Transverse colon (tissue), 4 donors: ENCODE results near the gene AIF1L. TPM values are rescaled to one million over a fixed set of nuclear protein-coding genes. Genes with fewer than 3 reads are reported as not detected.
A peak's percentile ranks its signal among the peaks of the same experiment; 100 is the strongest.

ENCODE experiments used
- DNase-seq: peaks from one replicate; pipeline ENCODE4 v3.0.0-alpha.2; 2019
- H3K27ac ChIP-seq, 4 donors: fragments of 200-600 bp; sonication (generic); 2 replicates each; pipeline ENCODE4 v1.5.1; 2016 to 2018; ENCODE audit warnings: inconsistent platforms in 4 of 4
- H3K27me3 ChIP-seq: fragments of 200-600 bp; sonication (generic); 2 replicates; pipeline ENCODE4 v1.5.1; 2017; ENCODE audit warnings: inconsistent platforms
- H3K36me3 ChIP-seq, 4 donors: fragments of 200-600 bp; sonication (generic); 2 replicates each; pipeline ENCODE4 v1.5.1; 2017 to 2019; ENCODE audit warnings: inconsistent platforms in 4 of 4
- H3K4me1 ChIP-seq, 4 donors: fragments of 200-600 bp; sonication (generic); 2 replicates each; pipeline ENCODE4 v1.5.1; 2017 to 2020; ENCODE audit warnings: inconsistent platforms in 4 of 4
- H3K4me3 ChIP-seq, 4 donors: fragments of 200-600 bp; sonication (generic); 1 replicate in 1 of 4; 2 replicates in 3 of 4; pipeline versions ENCODE4 v1.5.1 to v1.6.1; 2017 to 2019; ENCODE audit warnings: inconsistent platforms in 4 of 4
- H3K9me3 ChIP-seq, 2 donors: fragments of 200-600 bp; sonication (generic); 2 replicates each; pipeline ENCODE4 v1.5.1; 2017 to 2019; ENCODE audit warnings: inconsistent platforms in 2 of 2
- EP300 ChIP-seq: sonication (generic); formaldehyde crosslinking; IDR thresholded peaks from one replicate; pipeline ENCODE4 v1.6.1; 2017; ENCODE audit warnings: antibody characterized with exemption, low read depth
- POLR2A ChIP-seq: fragments of 450-650 bp; IDR thresholded peaks from one replicate; pipeline ENCODE4 v1.6.1; 2016; ENCODE audit warnings: antibody characterized with exemption, mild to moderate bottlenecking, moderate library complexity
- POLR2AphosphoS5 ChIP-seq, 3 donors: sonication (generic); formaldehyde crosslinking; IDR thresholded peaks; one replicate each; pipeline ENCODE4 v1.6.1; 2016; ENCODE audit warnings: antibody characterized with exemption in 3 of 3
- WGBS, 2 donors: methylation state at CpG; one replicate each; pipeline ENCODE4 v1.1.5; 2018; ENCODE audit warnings: low coverage in 1 of 2; 5-methylcytosine and 5-hydroxymethylcytosine counted together
- in situ Hi-C, 4 donors: fragments of 200-750 bp; cut with MboI; loops; one replicate each; pipeline versions ENCODE4 v1.15.0 to v1.15.1; 2017; ENCODE audit warnings: low sequenced_read_pairs in 3 of 4, low pct_ligation_motif_present in 1 of 4, low pct_unique_long_range_greater_than_20kb in 1 of 4
- intact Hi-C: fragments of 100-400 bp; cut with DNase I; formaldehyde crosslinking; loops from one replicate; pipeline ENCODE4 v1.15.1; 2023; ENCODE audit warnings: low total_unique reads
- total RNA-seq, 4 donors: library from RNA; depleted of rRNA; stranded (reverse); fragments of >200 nt; gene quantifications; one replicate each; pipeline ENCODE4 v1.1.0, GENCODE V29; 2016
- TF ChIP-seq, protein P1 (sequence below), 5 experiments: fragments of 200-600 bp in 3 of 5; fragments of 450-650 bp in 2 of 5; sonication (generic) in 3 of 5; IDR thresholded peaks; 1 replicate in 2 of 5; 2 replicates in 3 of 5; pipeline ENCODE4 v1.5.1; 2016 to 2017; ENCODE audit warnings: antibody characterized with exemption in 5 of 5, inconsistent platforms in 3 of 5, mild to moderate bottlenecking in 2 of 5, moderate library complexity in 1 of 5

The AIF1L gene
- total RNA-seq, 4 donors from 2014 or later: 0.75 to 4.4 (median 1.7) TPM

DNA sequence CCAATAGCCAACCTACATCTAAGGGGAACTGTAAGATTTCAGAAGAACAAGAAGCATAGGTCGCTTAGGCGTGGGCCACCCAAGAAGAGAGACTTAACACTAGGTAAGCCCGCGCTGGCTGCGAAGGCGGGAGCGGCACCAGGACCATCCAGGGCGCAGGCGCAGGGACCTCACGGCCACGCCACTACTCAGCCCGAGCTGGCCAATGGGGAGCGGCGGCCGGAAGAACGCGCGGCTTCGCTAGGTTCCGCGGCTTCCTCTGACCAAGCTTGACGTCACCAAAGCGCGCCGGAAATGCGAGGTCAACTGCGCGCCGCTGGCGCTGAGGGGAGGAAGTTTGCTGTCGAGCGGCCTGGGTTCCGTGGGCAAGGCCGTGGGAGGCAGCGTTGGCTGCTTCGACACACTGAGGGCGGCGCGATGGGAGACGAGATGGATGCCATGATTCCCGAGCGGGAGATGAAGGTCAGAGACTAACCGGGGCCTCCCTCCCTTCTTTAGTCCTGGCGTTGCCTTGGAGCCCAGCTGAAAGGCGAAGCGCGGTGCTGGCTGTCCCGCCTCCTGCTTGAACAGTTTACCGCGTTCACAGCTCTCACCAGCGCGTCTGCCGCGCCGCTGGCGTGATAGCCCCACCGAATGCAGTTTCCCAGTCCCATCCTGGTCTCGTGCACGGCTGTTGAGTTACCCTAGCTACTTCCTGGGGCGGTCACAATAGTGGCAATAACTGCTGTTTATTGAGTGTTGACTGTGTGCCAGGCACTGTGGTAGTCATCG, 29.1 kb downstream of the AIF1L start, which contains the start of gene NUP214:
Gene NUP214 (plus strand): TSS at position 299 of the 771 bp plus-strand sequence. CDS start 119 bp downstream, at position 418.
- in situ Hi-C loops: no loop called here
- peaks cover 8 to 18% (median 14%) of the 10 kb centered on the region in 4 donors for H3K4me1 ChIP-seq
- H3K36me3 ChIP-seq: peaks cover 0 to 29% (median 14%) of the 10 kb centered on the region in 4 donors
- intact Hi-C loops: no loop called here
- DNase-seq: peak; percentile 100
- WGBS, 2 donors: 0% methylated on average over 22 of the region's 61 CpGs; no CpG with 5 or more reads in 1 of the 2 donors
- H3K4me3 ChIP-seq: peak within 1 kb of the TSS; percentile 54 to 89 (median 76)
- peak; percentile 95 to 99 (median 98) for TF ChIP-seq POLR2AphosphoS5 (IDR thresholded peaks at IDR 0.05)
- TF ChIP-seq EP300: no peak
- peak; percentile 95 for TF ChIP-seq POLR2A
- TF ChIP-seq, protein P1, sequence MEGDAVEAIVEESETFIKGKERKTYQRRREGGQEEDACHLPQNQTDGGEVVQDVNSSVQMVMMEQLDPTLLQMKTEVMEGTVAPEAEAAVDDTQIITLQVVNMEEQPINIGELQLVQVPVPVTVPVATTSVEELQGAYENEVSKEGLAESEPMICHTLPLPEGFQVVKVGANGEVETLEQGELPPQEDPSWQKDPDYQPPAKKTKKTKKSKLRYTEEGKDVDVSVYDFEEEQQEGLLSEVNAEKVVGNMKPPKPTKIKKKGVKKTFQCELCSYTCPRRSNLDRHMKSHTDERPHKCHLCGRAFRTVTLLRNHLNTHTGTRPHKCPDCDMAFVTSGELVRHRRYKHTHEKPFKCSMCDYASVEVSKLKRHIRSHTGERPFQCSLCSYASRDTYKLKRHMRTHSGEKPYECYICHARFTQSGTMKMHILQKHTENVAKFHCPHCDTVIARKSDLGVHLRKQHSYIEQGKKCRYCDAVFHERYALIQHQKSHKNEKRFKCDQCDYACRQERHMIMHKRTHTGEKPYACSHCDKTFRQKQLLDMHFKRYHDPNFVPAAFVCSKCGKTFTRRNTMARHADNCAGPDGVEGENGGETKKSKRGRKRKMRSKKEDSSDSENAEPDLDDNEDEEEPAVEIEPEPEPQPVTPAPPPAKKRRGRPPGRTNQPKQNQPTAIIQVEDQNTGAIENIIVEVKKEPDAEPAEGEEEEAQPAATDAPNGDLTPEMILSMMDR (IDR thresholded peaks at IDR 0.05): no peak
- peak within 1 kb of the TSS; percentile 84 to 93 (median 88) for H3K27ac ChIP-seq
- no peaks in the 10 kb centered on the region for H3K9me3 ChIP-seq
- H3K27me3 ChIP-seq: no peaks in the 10 kb centered on the region

DNA sequence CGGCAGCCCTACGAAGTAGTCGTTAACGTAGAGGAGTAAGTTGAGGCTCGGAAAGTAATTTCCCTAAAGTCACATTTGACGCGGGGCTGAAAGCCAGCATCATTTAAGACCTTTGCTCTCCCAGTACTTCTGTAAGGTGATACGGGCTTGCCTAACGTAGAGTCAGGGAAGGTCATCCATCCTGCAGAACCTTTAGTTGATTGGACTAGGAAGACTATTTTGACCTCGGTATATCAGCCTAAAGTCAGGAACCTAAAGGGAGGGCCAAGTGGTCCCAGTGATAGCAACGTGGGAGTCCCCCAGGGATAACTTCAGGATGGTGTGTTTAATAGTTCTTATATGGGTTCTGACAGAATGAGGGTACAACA, 29.7 kb downstream of the AIF1L start:
- H3K9me3 ChIP-seq: no peaks in the 10 kb centered on the region
- peak overlapping the region; percentile 84 to 93 (median 88) for H3K27ac ChIP-seq
- H3K4me3 ChIP-seq: peak overlapping the region; percentile 54 to 89 (median 76)
- TF ChIP-seq POLR2A (no peak), POLR2AphosphoS5 (IDR thresholded peaks at IDR 0.05) (no peak), EP300 (no peak)
- TF ChIP-seq, protein P1 (IDR thresholded peaks at IDR 0.05): no peak
- in situ Hi-C loops: no loop called here
- no peak for DNase-seq
- H3K27me3 ChIP-seq: no peaks in the 10 kb centered on the region
- 0% methylated on average over 1 to 11 of the region's 11 CpGs for WGBS, 2 donors
- H3K36me3 ChIP-seq: peaks cover 0 to 35% (median 17%) of the 10 kb centered on the region in 4 donors
- H3K4me1 ChIP-seq: peaks cover 8 to 18% (median 14%) of the 10 kb centered on the region in 4 donors
- intact Hi-C loops: no loop called here

DNA sequence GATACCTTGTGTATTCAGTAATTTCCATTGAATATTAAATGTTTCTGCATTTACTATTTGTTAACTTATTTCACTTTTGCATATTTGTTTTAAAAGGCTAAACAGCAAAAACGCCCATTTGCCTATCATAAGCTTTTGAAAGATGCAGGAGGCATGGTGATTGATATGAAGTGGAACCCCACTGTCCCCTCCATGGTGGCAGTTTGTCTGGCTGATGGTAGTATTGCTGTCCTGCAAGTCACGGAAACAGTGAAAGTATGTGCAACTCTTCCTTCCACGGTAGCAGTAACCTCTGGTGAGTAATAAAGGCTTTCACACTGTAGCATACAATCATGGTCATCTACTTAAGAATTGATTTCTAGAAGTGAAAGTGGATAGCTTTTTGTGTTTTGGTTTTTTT, 32.9 kb downstream of the AIF1L start:
- peaks cover 0 to 64% (median 30%) of the 10 kb centered on the region in 4 donors for H3K36me3 ChIP-seq

DNA sequence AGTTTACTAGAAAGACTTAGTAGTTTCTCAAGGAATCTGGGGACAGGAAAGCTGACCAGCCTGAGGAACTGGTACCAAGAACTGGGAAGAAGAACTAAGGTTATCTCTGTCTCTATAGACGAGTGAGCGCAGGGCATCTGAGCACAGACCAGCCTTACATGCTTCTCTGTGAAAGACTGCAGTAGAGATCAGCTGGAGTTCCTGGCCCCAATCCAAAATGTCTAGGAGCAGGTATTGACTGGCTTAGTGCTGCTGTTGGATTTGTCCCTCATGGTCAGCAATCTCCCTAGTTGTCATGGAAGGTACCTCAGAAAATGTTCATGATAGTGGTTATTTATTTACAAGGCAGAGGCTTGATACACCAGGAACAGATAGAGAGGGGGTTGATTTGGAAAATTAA, 42.3 kb downstream of the AIF1L start:
- TF ChIP-seq, protein P1 (IDR thresholded peaks at IDR 0.05): no peak
- TF ChIP-seq EP300: no peak
- no peak for TF ChIP-seq POLR2A
- TF ChIP-seq POLR2AphosphoS5 (IDR thresholded peaks at IDR 0.05): no peak
- Histone ChIP-seq H3K4me1 (no peaks in the 10 kb centered on the region), H3K36me3 (peaks cover under 1 to 87% (median 42%) of the 10 kb centered on the region in 4 donors), H3K4me3 (no peak overlapping the region), H3K9me3 (no peaks in the 10 kb centered on the region), H3K27ac (no peak overlapping the region), H3K27me3 (no peaks in the 10 kb centered on the region)
- in situ Hi-C loops (no loop called here), intact Hi-C loops (no loop called here)
- WGBS, 2 donors: 83 to 93% methylated on average over 2 of the region's 2 CpGs
- no peak for DNase-seq

More for the DNA sequence above, 32.9 kb downstream of the AIF1L start:
- no peak overlapping the region for H3K27ac ChIP-seq
- intact Hi-C loops: no loop called here
- peaks cover 8 to 18% (median 14%) of the 10 kb centered on the region in 4 donors for H3K4me1 ChIP-seq
- TF ChIP-seq, protein P1 (IDR thresholded peaks at IDR 0.05): no peak
- TF ChIP-seq EP300 (no peak), POLR2A (no peak)
- no peak overlapping the region for H3K4me3 ChIP-seq
- H3K9me3 ChIP-seq: no peaks in the 10 kb centered on the region
- in situ Hi-C loops: no loop called here
- DNase-seq: no peak
- H3K27me3 ChIP-seq: no peaks in the 10 kb centered on the region
- WGBS, 2 donors: 86% methylated on average over 3 of the region's 3 CpGs
